Measurements from ENCODE around the gene VEGFD.
A peak's percentile ranks its signal among the peaks of the same experiment; 100 is the strongest.

VEGFD gene

DNA sequence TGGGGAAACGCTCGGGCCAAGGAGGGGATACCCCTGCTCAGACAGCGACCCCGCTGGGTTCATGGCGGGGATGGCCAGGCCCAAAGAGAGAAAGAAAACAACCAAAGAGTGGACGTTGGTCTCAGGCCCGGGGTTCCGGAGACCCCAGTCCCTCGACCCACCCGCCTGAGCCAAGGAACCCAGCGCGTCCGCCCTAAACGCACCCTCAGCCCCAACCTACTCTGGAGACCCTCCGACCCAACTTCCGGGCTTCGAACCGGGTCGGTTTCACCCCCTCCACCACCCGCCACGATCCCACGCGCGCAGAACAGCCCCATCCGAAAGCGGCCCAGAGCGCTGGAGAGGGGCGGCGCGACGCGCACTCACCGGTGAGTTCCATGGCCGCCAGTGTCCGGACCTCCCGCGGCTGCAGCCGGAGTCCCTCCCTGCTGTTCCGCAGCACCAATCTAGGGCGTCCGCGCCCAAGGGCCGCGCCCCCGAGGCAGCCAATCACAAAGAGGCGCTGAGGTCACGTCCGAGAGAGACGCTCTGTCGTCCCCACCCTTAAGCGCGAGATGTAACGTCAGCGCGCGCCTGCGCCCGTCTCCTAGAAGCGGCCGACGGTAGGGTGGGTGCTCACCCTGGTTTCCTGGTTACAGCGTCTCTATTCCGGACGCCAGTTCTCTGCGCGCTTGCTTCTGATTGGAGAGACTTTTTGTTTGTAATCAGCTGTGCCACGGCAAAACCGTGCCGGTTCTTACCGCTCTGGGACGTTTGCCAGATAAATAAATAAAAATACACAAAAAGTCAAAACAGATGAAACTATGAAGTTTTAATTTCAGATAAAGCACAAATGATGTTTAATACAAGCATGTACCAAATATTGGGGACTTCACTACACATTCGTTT, 48.8 kb downstream of the VEGFD start, which contains the start of gene PIGA (continued):
- TF ChIP-seq ZNF133 (tag by site-specific recombination; IDR thresholded peaks at IDR 0.05) (no peak), TCF7L2 (IDR thresholded peaks at IDR 0.05; ENCODE audit: borderline replicate concordance, low read depth, low read length) (no peak), ZNF114 (tag by site-specific recombination; IDR thresholded peaks at IDR 0.05) (no peak), ZFP3 (tag by site-specific recombination; IDR thresholded peaks at IDR 0.05; ENCODE audit: low read depth) (no peak), ZNF311 (tag by site-specific recombination; IDR thresholded peaks at IDR 0.05; ENCODE audit: borderline replicate concordance) (no peak), GLI2 (tag by site-specific recombination; IDR thresholded peaks at IDR 0.05; ENCODE audit: borderline replicate concordance, low read depth) (no peak), ZNF585B (tag by site-specific recombination; IDR thresholded peaks at IDR 0.05) (no peak), ZNF830 (tag by site-specific recombination; IDR thresholded peaks at IDR 0.05; ENCODE audit: low read depth) (no peak), ZNF324 (tag by site-specific recombination; IDR thresholded peaks at IDR 0.05) (no peak), ZNF23 (tag by site-specific recombination; IDR thresholded peaks at IDR 0.05; ENCODE audit: borderline replicate concordance) (no peak), ZNF776 (tag by site-specific recombination; IDR thresholded peaks at IDR 0.05; ENCODE audit: borderline replicate concordance) (no peak), BCL11A (tag by site-specific recombination; IDR thresholded peaks at IDR 0.05; ENCODE audit: low read depth) (no peak), ZNF639 (tag by site-specific recombination; IDR thresholded peaks at IDR 0.05) (no peak), ZNF394 (tag by site-specific recombination; IDR thresholded peaks at IDR 0.05; ENCODE audit: borderline replicate concordance) (peak; percentile 14; the same call in 1 of the 2 replicates), ZNF24 (tag by site-specific recombination; IDR thresholded peaks at IDR 0.05) (no peak), ZBTB26 (tag by site-specific recombination; optimal IDR thresholded peaks at IDR 0.05) (peak; percentile 85), PRDM1 (tag by site-specific recombination; IDR thresholded peaks at IDR 0.05) (no peak), ZBTB20 (tag by site-specific recombination; IDR thresholded peaks at IDR 0.05) (no peak; the same call in 1 of the 2 replicates), ZNF350 (tag by site-specific recombination; IDR thresholded peaks at IDR 0.05) (no peak), SP3 (tag by site-specific recombination; IDR thresholded peaks at IDR 0.05) (peak; percentile 64; the same call in 1 of the 2 replicates), INSM2 (tag by site-specific recombination; IDR thresholded peaks at IDR 0.05) (no peak), ZNF677 (tag by site-specific recombination; IDR thresholded peaks at IDR 0.05) (no peak), ZNF658 (tag by site-specific recombination; IDR thresholded peaks at IDR 0.05) (no peak)
- TF ChIP-seq, protein P1, sequence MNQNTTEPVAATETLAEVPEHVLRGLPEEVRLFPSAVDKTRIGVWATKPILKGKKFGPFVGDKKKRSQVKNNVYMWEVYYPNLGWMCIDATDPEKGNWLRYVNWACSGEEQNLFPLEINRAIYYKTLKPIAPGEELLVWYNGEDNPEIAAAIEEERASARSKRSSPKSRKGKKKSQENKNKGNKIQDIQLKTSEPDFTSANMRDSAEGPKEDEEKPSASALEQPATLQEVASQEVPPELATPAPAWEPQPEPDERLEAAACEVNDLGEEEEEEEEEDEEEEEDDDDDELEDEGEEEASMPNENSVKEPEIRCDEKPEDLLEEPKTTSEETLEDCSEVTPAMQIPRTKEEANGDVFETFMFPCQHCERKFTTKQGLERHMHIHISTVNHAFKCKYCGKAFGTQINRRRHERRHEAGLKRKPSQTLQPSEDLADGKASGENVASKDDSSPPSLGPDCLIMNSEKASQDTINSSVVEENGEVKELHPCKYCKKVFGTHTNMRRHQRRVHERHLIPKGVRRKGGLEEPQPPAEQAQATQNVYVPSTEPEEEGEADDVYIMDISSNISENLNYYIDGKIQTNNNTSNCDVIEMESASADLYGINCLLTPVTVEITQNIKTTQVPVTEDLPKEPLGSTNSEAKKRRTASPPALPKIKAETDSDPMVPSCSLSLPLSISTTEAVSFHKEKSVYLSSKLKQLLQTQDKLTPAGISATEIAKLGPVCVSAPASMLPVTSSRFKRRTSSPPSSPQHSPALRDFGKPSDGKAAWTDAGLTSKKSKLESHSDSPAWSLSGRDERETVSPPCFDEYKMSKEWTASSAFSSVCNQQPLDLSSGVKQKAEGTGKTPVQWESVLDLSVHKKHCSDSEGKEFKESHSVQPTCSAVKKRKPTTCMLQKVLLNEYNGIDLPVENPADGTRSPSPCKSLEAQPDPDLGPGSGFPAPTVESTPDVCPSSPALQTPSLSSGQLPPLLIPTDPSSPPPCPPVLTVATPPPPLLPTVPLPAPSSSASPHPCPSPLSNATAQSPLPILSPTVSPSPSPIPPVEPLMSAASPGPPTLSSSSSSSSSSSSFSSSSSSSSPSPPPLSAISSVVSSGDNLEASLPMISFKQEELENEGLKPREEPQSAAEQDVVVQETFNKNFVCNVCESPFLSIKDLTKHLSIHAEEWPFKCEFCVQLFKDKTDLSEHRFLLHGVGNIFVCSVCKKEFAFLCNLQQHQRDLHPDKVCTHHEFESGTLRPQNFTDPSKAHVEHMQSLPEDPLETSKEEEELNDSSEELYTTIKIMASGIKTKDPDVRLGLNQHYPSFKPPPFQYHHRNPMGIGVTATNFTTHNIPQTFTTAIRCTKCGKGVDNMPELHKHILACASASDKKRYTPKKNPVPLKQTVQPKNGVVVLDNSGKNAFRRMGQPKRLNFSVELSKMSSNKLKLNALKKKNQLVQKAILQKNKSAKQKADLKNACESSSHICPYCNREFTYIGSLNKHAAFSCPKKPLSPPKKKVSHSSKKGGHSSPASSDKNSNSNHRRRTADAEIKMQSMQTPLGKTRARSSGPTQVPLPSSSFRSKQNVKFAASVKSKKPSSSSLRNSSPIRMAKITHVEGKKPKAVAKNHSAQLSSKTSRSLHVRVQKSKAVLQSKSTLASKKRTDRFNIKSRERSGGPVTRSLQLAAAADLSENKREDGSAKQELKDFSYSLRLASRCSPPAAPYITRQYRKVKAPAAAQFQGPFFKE (tag by site-specific recombination; IDR thresholded peaks at IDR 0.05; ENCODE audit: borderline replicate concordance), result no peak
- TF ChIP-seq, protein P2, sequence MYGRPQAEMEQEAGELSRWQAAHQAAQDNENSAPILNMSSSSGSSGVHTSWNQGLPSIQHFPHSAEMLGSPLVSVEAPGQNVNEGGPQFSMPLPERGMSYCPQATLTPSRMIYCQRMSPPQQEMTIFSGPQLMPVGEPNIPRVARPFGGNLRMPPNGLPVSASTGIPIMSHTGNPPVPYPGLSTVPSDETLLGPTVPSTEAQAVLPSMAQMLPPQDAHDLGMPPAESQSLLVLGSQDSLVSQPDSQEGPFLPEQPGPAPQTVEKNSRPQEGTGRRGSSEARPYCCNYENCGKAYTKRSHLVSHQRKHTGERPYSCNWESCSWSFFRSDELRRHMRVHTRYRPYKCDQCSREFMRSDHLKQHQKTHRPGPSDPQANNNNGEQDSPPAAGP (tag by site-specific recombination; IDR thresholded peaks at IDR 0.05), result peak; percentile 40; the same call in 1 of the 2 replicates
- TF ChIP-seq, protein P3, sequence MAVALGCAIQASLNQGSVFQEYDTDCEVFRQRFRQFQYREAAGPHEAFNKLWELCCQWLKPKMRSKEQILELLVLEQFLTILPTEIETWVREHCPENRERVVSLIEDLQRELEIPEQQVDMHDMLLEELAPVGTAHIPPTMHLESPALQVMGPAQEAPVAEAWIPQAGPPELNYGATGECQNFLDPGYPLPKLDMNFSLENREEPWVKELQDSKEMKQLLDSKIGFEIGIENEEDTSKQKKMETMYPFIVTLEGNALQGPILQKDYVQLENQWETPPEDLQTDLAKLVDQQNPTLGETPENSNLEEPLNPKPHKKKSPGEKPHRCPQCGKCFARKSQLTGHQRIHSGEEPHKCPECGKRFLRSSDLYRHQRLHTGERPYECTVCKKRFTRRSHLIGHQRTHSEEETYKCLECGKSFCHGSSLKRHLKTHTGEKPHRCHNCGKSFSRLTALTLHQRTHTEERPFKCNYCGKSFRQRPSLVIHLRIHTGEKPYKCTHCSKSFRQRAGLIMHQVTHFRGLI (tag by site-specific recombination; IDR thresholded peaks at IDR 0.05), result no peak

All from HEK293 (cell line).